AG04450 (cell line): ENCODE measurements around the gene KCTD5. TPM values are rescaled to one million over a fixed set of nuclear protein-coding genes. Genes with fewer than 3 reads are reported as not detected.
"Not testable (repeated sequence)": the region's sequence is repeated elsewhere in the genome, so short reads cannot be mapped to it uniquely, and the experiment has no call there.

Source experiments
- CTCF ChIA-PET: fragments of 300-600, 350-600 bp; formaldehyde crosslinking; extraction: SDS; loops from one replicate; lab custom pipeline; 2022; ENCODE audit warnings: antibody characterized with exemption, inconsistent platforms; lab: Charles Lee
- POLR2A ChIA-PET: fragments of 350-600 bp; formaldehyde crosslinking; extraction: SDS; loops from one replicate; lab custom pipeline; 2021; ENCODE audit warnings: antibody characterized with exemption, inconsistent platforms; lab: Yijun Ruan, JAX
- DNase-seq: peaks from one replicate; pipeline ENCODE4 v3.0.0-alpha.2; 2011; ENCODE audit warnings: low read depth, low spot score
- H3K27ac ChIP-seq: one replicate; pipeline ENCODE4 v1.5.1; 2012; ENCODE audit warnings: low read depth, low read length, control low read depth
- H3K27me3 ChIP-seq: one replicate; pipeline ENCODE4 v1.6.0; 2012; ENCODE audit warnings: low read length; ENCODE audit not compliant: control insufficient read depth, insufficient read depth
- H3K4me3 ChIP-seq: 2 replicates; pipeline ENCODE4 v1.5.1; 2011; ENCODE audit warnings: mild to moderate bottlenecking, low read depth, low read length, control low read depth
- H3K9me3 ChIP-seq: 2 replicates; pipeline ENCODE4 v1.5.1; 2012; ENCODE audit warnings: low read length; ENCODE audit not compliant: control insufficient read depth, insufficient read depth
- CTCF ChIP-seq: IDR thresholded peaks from 2 replicates; pipeline ENCODE4 v1.5.1; 2011; ENCODE audit warnings: low read depth, low read length, control low read depth, inconsistent platforms
- polyA plus RNA-seq: library from polyadenylated mRNA; depleted of rRNA; stranded (reverse); fragments of >200 nt; gene quantifications from 2 replicates; pipeline ENCODE4 v1.2.3, GENCODE V29; 2011

Gene KCTD5
- polyA plus RNA-seq, 1 experiment: 27.8 TPM

- CTCF ChIA-PET, H3K27ac ChIP-seq, H3K4me3 ChIP-seq, POLR2A ChIA-PET, H3K27me3 ChIP-seq, H3K9me3 ChIP-seq, DNase-seq: not testable (repeated sequence)
Observed at GRCh38 chr16:2686075-2686474, 3.8 kb downstream of the KCTD5 start.

GRCh38 chr16:2686912-2687507 lies 4.7 kb downstream of the KCTD5 start:
- Histone ChIP-seq H3K9me3 (no peaks in the 10 kb centered on the region; the same call in 1 of the 2 replicates), H3K27ac (no peak overlapping the region), H3K27me3 (no peaks in the 10 kb centered on the region), H3K4me3 (no peak overlapping the region)
- ChIA-PET POLR2A (no interaction called here), CTCF (no interaction called here)
- DNase-seq: no peak
- TF ChIP-seq CTCF: no peak

- Histone ChIP-seq H3K4me3 (no peak overlapping the region), H3K27me3 (no peaks in the 10 kb centered on the region), H3K9me3 (no peaks in the 10 kb centered on the region; the same call in 1 of the 2 replicates), H3K27ac (no peak overlapping the region)
- CTCF ChIA-PET: no interaction called here
- DNase-seq: no peak
- no peak for TF ChIP-seq CTCF
- POLR2A ChIA-PET: no interaction called here
Observed at GRCh38 chr16:2687531-2688308, 5.4 kb downstream of the KCTD5 start.

GRCh38 chr16:2689422-2689821 lies 7.1 kb downstream of the KCTD5 start:
- H3K27ac ChIP-seq, H3K9me3 ChIP-seq, CTCF ChIA-PET, H3K27me3 ChIP-seq, H3K4me3 ChIP-seq, DNase-seq: not testable (repeated sequence)
- POLR2A ChIA-PET: interaction anchor here (0.5 kb wide), 1 partner anchor 242 kb away, joined by 9 read pairs; no protein-coding TSS in a partner anchor

- Histone ChIP-seq H3K4me3 (no peak overlapping the region), H3K9me3 (no peaks in the 10 kb centered on the region), H3K27me3 (no peaks in the 10 kb centered on the region), H3K27ac (no peak overlapping the region)
- TF ChIP-seq CTCF: no peak
- DNase-seq: no peak
- CTCF ChIA-PET: no interaction called here
- POLR2A ChIA-PET: interaction anchor here (0.5 kb wide), 1 partner anchor 241 kb away, joined by 9 read pairs; no protein-coding TSS in a partner anchor
Observed at GRCh38 chr16:2689968-2690801, 7.9 kb downstream of the KCTD5 start.
